Measurements from ENCODE around the gene RAD50. TPM values are rescaled to one million over a fixed set of nuclear protein-coding genes. Genes with fewer than 3 reads are reported as not detected.

The RAD50 gene
- total and polyA plus RNA-seq, 7 donors = 6.8 to 35.9 (median 28.5) TPM

Other genes with a start within 250 kb of the RAD50 start
- 100 to 1,000 TPM in 1 of 4 donors, 10 to 100 TPM in 3; 26.6 to 145 (median 74.7) TPM for gene SLC22A5, start 187.3 kb upstream of the RAD50 start, total RNA-seq
- 10 to 100 TPM; 37.7 to 93.7 (median 60.6) TPM for gene SLC22A5, start 187.3 kb upstream of the RAD50 start, polyA plus RNA-seq
- 10 to 100 TPM in 3 of 4 donors, 1 to 10 TPM in 1; 5.5 to 18.8 (median 13.7) TPM for gene IRF1, start 66.2 kb upstream of the RAD50 start, total RNA-seq
- gene IRF1, start 66.2 kb upstream of the RAD50 start, polyA plus RNA-seq = 10 to 100 TPM in 1 of 3 donors, 1 to 10 TPM in 2; 4.7 to 11.8 (median 4.9) TPM
- not detected for gene IL5, start 13.5 kb upstream of the RAD50 start, total RNA-seq
- gene IL5, start 13.5 kb upstream of the RAD50 start, polyA plus RNA-seq = not detected
- not detected for gene IL13, start 101.2 kb downstream of the RAD50 start, total RNA-seq
- gene IL13, start 101.2 kb downstream of the RAD50 start, polyA plus RNA-seq = not detected
- gene IL4, start 117.0 kb downstream of the RAD50 start, total RNA-seq = not detected
- gene IL4, start 117.0 kb downstream of the RAD50 start, polyA plus RNA-seq = not detected
- gene KIF3A, start 180.6 kb downstream of the RAD50 start, total RNA-seq = 1 to 10 TPM; 3.6 to 5.8 (median 4.8) TPM
- gene KIF3A, start 180.6 kb downstream of the RAD50 start, polyA plus RNA-seq = 1 to 10 TPM; 2.5 to 8.0 (median 2.9) TPM
- not detected for gene CCNI2, start 190.4 kb downstream of the RAD50 start, total RNA-seq
- gene CCNI2, start 190.4 kb downstream of the RAD50 start, polyA plus RNA-seq = not detected
- 10 to 100 TPM in 1 of 4 donors, 1 to 10 TPM in 3; 9.2 to 13.1 (median 9.6) TPM for gene SEPTIN8, start 220.3 kb downstream of the RAD50 start, total RNA-seq
- 1 to 10 TPM; 3.8 to 5.7 (median 4.4) TPM for gene SEPTIN8, start 220.3 kb downstream of the RAD50 start, polyA plus RNA-seq